Subcutaneous abdominal adipose tissue (tissue), 5 donors: ENCODE measurements around the gene ADAMTS12.

Experiments used
- H3K27ac ChIP-seq: one replicate; pipeline ENCODE4 v1.7.0; 2013; ENCODE audit warnings: low read depth, mild to moderate bottlenecking, inconsistent platforms, low read length, moderate library complexity
- H3K27me3 ChIP-seq, 5 donors: one replicate each; pipeline ENCODE4 v1.7.0; 2013; ENCODE audit warnings: low read length in 5 of 5, inconsistent platforms in 1 of 5; ENCODE audit not compliant: control insufficient read depth in 5 of 5, insufficient read depth in 4 of 5
- H3K36me3 ChIP-seq, 5 donors: one replicate each; pipeline ENCODE4 v1.7.0; 2013; ENCODE audit warnings: low read length in 5 of 5; ENCODE audit not compliant: control insufficient read depth in 5 of 5, insufficient read depth in 5 of 5
- H3K4me1 ChIP-seq, 5 donors: one replicate each; pipeline ENCODE4 v1.7.0; 2013; ENCODE audit warnings: low read length in 5 of 5, mild to moderate bottlenecking in 3 of 5, moderate library complexity in 1 of 5; ENCODE audit not compliant: control insufficient read depth in 5 of 5, insufficient read depth in 5 of 5
- H3K4me3 ChIP-seq, 5 donors: one replicate each; pipeline ENCODE4 v1.7.0; 2013; ENCODE audit warnings: low read length in 5 of 5, low read depth in 1 of 5
- H3K9ac ChIP-seq, 5 donors: one replicate each; pipeline ENCODE4 v1.7.0; 2013; ENCODE audit warnings: low read length in 5 of 5, mild to moderate bottlenecking in 4 of 5, moderate library complexity in 3 of 5
- H3K9me3 ChIP-seq, 5 donors: one replicate each; pipeline ENCODE4 v1.7.0; 2013; ENCODE audit warnings: low read length in 5 of 5; ENCODE audit not compliant: control insufficient read depth in 5 of 5
- donor health status: healthy.
- donor health status: healthy.
- donor health status: healthy.
- donor health status: healthy.
- donor health status: healthy.

ADAMTS12 gene

GRCh38 chr5:33659526-33660169 lies 232.1 kb downstream of the ADAMTS12 start:
- Histone ChIP-seq H3K4me1 (no peaks in the 10 kb centered on the region), H3K36me3 (peaks cover 21 to 42% (median 37%) of the 10 kb centered on the region in 5 donors), H3K9ac (no peak overlapping the region), H3K27ac (no peak overlapping the region), H3K27me3 (no peaks in the 10 kb centered on the region), H3K4me3 (no peak overlapping the region), H3K9me3 (no peaks in the 10 kb centered on the region)

- no peak overlapping the region for H3K27ac ChIP-seq
- no peaks in the 10 kb centered on the region for H3K27me3 ChIP-seq
- no peak overlapping the region for H3K4me3 ChIP-seq
- H3K9ac ChIP-seq: no peak overlapping the region
- no peaks in the 10 kb centered on the region for H3K4me1 ChIP-seq
- no peaks in the 10 kb centered on the region for H3K9me3 ChIP-seq
- H3K36me3 ChIP-seq: peaks cover 21 to 56% (median 43%) of the 10 kb centered on the region in 5 donors
These were observed 233.9 kb downstream of the ADAMTS12 start for GRCh38 chr5:33657804-33658440.

GRCh38 chr5:33657176-33657575 lies 234.6 kb downstream of the ADAMTS12 start:
- no peak overlapping the region for H3K9ac ChIP-seq
- no peaks in the 10 kb centered on the region for H3K9me3 ChIP-seq
- no peaks in the 10 kb centered on the region for H3K4me1 ChIP-seq
- H3K27me3 ChIP-seq: no peaks in the 10 kb centered on the region
- H3K36me3 ChIP-seq: peaks cover 21 to 60% (median 45%) of the 10 kb centered on the region in 5 donors
- H3K4me3 ChIP-seq: no peak overlapping the region
- H3K27ac ChIP-seq: no peak overlapping the region

GRCh38 chr5:33650911-33651310 lies 240.9 kb downstream of the ADAMTS12 start:
- Histone ChIP-seq H3K9ac (no peak overlapping the region), H3K4me3 (no peak overlapping the region), H3K4me1 (no peaks in the 10 kb centered on the region), H3K27ac (no peak overlapping the region), H3K36me3 (peaks cover 9 to 46% (median 37%) of the 10 kb centered on the region in 5 donors), H3K9me3 (no peaks in the 10 kb centered on the region), H3K27me3 (no peaks in the 10 kb centered on the region)

GRCh38 chr5:33649549-33650482 lies 242.0 kb downstream of the ADAMTS12 start:
- no peak overlapping the region for H3K9ac ChIP-seq
- H3K9me3 ChIP-seq: no peaks in the 10 kb centered on the region
- no peak overlapping the region for H3K27ac ChIP-seq
- H3K36me3 ChIP-seq: peaks cover 9 to 49% (median 38%) of the 10 kb centered on the region in 5 donors
- H3K4me1 ChIP-seq: no peaks in the 10 kb centered on the region
- no peaks in the 10 kb centered on the region for H3K27me3 ChIP-seq
- no peak overlapping the region for H3K4me3 ChIP-seq

GRCh38 chr5:33641744-33642505 lies 249.9 kb downstream of the ADAMTS12 start:
- no peaks in the 10 kb centered on the region for H3K4me1 ChIP-seq
- H3K27me3 ChIP-seq: no peaks in the 10 kb centered on the region

GRCh38 chr5:33639474-33639873 lies 252.3 kb downstream of the ADAMTS12 start:
- H3K27ac ChIP-seq: no peak overlapping the region
- H3K36me3 ChIP-seq: peaks cover 27 to 61% (median 55%) of the 10 kb centered on the region in 5 donors
- no peak overlapping the region for H3K9ac ChIP-seq
- H3K4me1 ChIP-seq: no peaks in the 10 kb centered on the region
- H3K9me3 ChIP-seq: peaks cover 0 to 6% (median 0%) of the 10 kb centered on the region in 5 donors
- H3K4me3 ChIP-seq: no peak overlapping the region
- H3K27me3 ChIP-seq: no peaks in the 10 kb centered on the region

More at GRCh38 chr5:33641744-33642505, 249.9 kb downstream of the ADAMTS12 start:
- H3K27ac ChIP-seq: no peak overlapping the region
- H3K36me3 ChIP-seq: peaks cover 15 to 52% (median 51%) of the 10 kb centered on the region in 5 donors
- no peak overlapping the region for H3K9ac ChIP-seq
- H3K9me3 ChIP-seq: peaks cover 0 to 6% (median 0%) of the 10 kb centered on the region in 5 donors
- H3K4me3 ChIP-seq: no peak overlapping the region

GRCh38 chr5:33637011-33637410 lies 254.8 kb downstream of the ADAMTS12 start:
- no peaks in the 10 kb centered on the region for H3K27me3 ChIP-seq
- H3K4me3 ChIP-seq: no peak overlapping the region
- no peaks in the 10 kb centered on the region for H3K9me3 ChIP-seq
- no peak overlapping the region for H3K27ac ChIP-seq
- no peaks in the 10 kb centered on the region for H3K4me1 ChIP-seq
- no peak overlapping the region for H3K9ac ChIP-seq
- H3K36me3 ChIP-seq: peaks cover 25 to 58% (median 49%) of the 10 kb centered on the region in 5 donors

GRCh38 chr5:33635582-33635981 lies 256.2 kb downstream of the ADAMTS12 start:
- H3K4me1 ChIP-seq: no peaks in the 10 kb centered on the region
- no peaks in the 10 kb centered on the region for H3K9me3 ChIP-seq
- H3K27me3 ChIP-seq: no peaks in the 10 kb centered on the region

More at GRCh38 chr5:33635582-33635981, 256.2 kb downstream of the ADAMTS12 start:
- peaks cover 28 to 56% (median 47%) of the 10 kb centered on the region in 5 donors for H3K36me3 ChIP-seq
- H3K27ac ChIP-seq: no peak overlapping the region
- no peak overlapping the region for H3K4me3 ChIP-seq
- no peak overlapping the region for H3K9ac ChIP-seq
